ENCODE measurements around the gene STC2.
"Not testable (repeated sequence)": the region's sequence is repeated elsewhere in the genome, so short reads cannot be mapped to it uniquely, and the experiment has no call there.

STC2 gene

GRCh38 chr5:173293817-173294672 lies 34.2 kb downstream of the STC2 start:
- DNase-seq, result peak; percentile 63

- DNase-seq, result peak; percentile 33
These were observed 36.2 kb downstream of the STC2 start for GRCh38 chr5:173291722-173292658.

DNA sequence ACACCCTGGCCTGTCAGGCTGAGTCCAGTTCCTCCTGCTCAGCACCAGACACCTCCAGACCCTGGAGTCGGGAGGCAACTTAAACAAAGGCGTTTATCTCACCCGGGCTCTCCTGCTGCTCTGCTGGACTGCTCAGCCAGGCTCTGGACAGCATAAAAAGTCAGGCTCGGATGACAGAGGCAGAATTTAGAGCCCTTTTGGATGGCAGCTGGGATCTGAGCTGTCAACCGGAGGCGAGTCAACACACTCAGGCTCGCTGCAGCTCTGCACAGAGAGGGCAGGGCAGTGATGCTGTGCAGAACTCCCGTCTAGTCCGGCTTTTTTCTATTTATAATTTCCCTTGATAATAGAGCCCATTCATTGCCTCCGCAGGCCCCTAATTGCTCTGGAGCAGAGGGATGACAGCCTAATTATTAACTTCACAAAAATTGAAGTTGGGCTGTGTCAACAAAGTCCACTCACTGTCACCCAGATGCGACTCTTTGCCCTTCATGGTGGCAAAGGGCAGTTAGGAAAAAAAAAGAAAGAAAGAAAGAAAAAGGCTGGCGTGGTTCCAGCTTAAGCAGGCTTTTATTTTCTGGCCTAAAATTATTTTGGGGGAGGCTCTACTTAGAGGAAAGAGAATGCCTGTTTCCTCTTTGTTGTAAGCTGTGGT lies 37.6 kb downstream of the STC2 start:
- DNase-seq, result peak; percentile 35

GRCh38 chr5:173289372-173289771 lies 38.8 kb downstream of the STC2 start:
- DNase-seq, result no peak

- DNase-seq, result no peak
These were observed 39.6 kb downstream of the STC2 start for GRCh38 chr5:173288632-173289031.

GRCh38 chr5:173287086-173287485 lies 41.1 kb downstream of the STC2 start:
- no peak for DNase-seq

GRCh38 chr5:173284343-173284958 lies 43.8 kb downstream of the STC2 start:
- not testable (repeated sequence) for DNase-seq

DNA sequence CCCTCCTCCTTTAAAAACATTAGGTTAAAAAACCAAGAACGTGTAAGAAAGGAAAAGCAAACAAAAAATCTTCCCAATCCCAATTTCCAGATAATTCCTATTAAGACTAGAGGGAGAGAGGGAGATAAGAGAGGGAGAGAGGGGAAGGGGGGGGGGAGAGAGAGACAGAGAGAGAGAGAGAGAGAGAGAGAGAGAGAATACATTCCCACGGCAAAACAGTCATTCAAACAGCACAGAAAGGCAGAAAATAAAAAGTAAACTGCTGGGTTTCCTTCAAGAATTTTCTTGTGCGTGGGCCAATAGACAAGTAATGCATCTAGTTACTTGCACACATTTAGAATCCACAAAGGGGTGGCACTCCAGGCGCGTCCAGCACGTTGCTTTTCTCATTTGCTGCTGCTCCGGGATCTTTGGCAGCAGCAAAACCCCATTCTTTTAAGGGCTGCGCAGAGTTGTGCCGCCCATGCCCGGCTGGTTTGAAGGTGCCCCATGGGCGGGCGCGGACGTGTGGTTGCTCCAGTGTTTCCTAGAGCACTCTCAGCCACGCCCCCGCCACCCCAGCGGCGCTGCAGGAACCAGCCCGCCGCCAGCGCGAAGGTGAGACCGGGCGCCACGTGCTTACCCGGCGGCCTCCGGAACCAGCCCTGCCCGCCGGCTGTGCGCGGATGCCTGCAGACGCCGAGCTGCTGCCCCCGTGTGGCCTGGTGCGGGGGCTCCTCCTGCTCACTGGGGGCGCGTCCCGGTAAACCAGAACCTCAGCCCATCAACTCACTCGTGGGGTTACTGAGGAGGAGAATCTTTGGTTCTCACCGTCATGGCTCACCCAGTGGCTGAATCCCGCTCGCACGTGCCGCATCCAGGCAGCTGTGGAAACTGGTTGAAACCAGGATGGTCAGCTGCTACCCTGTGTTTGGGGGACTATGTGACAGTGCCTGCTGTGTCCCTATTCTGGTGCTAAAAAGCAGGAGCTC lies 44.6 kb downstream of the STC2 start:
- DNase-seq, result peak; percentile 84

GRCh38 chr5:173282916-173283315 lies 45.3 kb downstream of the STC2 start:
- DNase-seq, result no peak

DNA sequence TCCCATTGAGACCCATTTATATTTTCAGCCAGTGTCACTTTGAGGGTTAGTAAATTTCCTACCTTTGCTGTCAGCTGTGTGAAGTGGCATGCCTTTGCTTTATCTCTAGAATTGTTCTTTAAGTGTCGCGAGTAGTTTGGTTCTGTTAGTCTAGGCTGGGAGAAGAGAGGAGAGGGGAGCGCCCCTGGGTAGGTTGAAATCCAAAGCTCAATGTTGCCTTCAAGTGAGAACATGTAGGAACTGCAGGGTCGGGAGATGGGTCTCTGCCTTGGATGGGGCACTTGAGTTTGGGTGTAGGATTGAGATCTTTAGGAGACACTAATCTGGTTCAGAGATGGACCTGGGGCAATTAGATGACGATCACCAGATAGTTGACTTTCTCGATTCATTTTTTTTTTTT lies 46.3 kb downstream of the STC2 start:
- DNase-seq, result peak; percentile 26

DNA sequence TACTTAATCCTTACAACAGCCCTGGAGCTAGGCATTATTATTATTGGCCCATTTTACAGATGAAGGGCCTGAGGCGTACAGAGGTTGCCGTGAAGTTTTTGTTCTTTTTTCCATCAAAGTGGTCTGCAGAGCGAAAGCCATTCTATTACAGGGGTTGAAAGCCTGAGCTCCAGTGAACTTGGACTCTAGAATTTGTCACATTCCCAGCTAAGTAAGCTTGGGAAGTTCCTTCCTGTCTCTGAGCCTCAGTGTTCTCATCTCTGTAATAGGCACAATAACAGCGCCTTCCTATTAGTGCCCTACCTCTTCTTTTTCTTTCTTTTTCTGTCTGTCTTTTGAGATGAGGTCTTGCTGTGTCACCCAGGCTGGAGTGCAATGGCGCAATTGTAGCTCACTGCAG lies 49.0 kb downstream of the STC2 start:
- DNase-seq, result no peak

GRCh38 chr5:173278641-173279040 lies 49.6 kb downstream of the STC2 start:
- no peak for DNase-seq

- no peak for DNase-seq
These were observed 50.0 kb downstream of the STC2 start for GRCh38 chr5:173278172-173278571.

GRCh38 chr5:173274771-173275170 lies 53.4 kb downstream of the STC2 start:
- DNase-seq, result no peak

DNA sequence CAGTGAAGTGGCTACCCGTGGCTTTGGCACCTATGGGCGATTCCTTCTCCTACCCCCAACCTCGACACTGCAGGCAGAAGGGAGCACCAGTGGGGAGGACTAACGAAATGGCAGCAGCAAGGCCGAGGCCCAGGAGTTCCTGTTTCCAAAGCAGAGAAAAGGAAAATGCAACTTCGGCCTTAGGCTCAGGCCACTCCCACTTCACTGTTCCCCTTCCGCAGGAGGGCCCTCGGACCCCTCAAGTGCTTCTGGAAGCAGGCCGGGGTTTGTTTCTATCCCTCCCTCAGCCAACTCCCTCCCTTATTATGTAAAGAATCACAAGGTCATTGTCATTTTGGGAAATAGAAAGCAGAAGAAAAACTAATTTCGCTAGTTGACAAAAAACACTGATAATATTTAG lies 56.8 kb downstream of the STC2 start:
- no peak for DNase-seq

DNA sequence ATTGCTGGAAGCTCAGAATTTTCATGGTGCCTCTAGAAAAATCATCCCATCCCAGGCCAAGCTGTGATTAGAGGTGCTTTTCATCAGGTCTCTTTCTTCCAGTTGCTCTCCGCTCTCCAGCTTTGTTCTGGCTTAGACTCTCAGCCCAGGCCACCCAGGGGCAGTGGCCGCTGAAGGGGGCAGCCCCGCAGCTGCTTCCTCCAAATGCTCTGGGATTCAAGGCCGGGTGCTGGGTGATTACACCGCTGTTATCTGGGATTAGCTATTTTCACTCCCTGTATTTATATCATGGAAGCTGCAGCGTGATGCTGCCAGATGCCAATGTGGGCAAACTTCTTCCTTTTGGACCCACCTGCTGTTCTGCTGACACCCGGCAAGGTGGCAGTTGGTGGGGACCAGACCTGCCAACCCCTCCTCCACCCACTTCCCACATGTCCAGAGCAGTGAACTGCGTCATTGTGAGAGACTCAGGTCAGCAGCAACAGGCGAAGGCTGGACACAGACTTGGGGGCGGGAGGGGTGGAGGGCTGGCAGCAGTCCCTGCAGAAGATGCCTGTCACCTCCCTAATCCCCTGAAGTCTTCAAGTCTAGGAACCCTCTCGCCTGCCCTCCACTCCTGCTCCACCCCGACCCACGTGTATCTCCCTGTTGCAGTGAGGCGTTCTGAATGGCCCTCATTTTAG lies 59.3 kb downstream of the STC2 start:
- peak; percentile 40 for DNase-seq

- no peak for DNase-seq
These were observed 62.8 kb downstream of the STC2 start for GRCh38 chr5:173265433-173265832.
